Coronary artery (tissue), 2 donors: ENCODE results near the gene BOLA2B.
"Not testable (repeated sequence)": the region's sequence is repeated elsewhere in the genome, so short reads cannot be mapped to it uniquely, and the experiment has no call there.

ENCODE experiments used
- DNase-seq: peaks from one replicate; pipeline ENCODE4 v3.0.0-alpha.2; 2017; ENCODE audit warnings: low spot score
- H3K27ac ChIP-seq, 2 donors: fragments of 200-600 bp; sonication (generic); one replicate each; pipeline ENCODE4 v1.5.1; 2016 to 2019
- H3K4me3 ChIP-seq: fragments of 200-600 bp; sonication (generic); 2 replicates; pipeline ENCODE4 v1.5.1; 2016; ENCODE audit warnings: mild to moderate bottlenecking, moderate library complexity

The BOLA2B gene

DNA sequence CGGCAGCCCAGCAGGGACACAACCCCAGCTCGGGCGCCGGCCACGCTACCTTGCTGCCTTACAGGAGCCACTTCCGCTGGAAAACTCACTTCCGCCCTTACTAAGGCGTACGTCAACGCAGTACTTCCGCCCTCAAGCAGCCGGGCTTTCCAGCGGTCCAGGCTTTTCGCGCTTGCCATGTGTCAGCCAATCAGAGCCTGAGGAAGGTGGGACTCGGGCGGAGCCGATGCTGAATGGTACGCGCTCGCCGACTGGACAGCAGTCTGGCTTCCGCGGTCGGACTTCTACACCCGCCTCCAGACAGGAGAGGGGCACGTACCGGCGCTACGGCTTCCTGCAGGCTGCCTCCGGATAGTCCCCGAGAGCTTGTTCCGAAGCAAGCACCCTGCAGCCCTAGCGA lies at the start of gene BOLA2B, which contains the start of gene SLX1A:
Gene BOLA2B, minus strand, starts transcription at position 52 of the 400 bp plus-strand sequence. CDS start 71 bp downstream, outside the sequence.
Gene SLX1A, plus strand, starts transcription at position 261 of the 400 bp plus-strand sequence. CDS start 210 bp downstream, outside the sequence.
- not testable (repeated sequence) for DNase-seq
- peak within 1 kb of the TSS; percentile 72 for H3K4me3 ChIP-seq
- peak within 1 kb of the TSS in 1 of 2 donors; percentile 75 for H3K27ac ChIP-seq

DNA sequence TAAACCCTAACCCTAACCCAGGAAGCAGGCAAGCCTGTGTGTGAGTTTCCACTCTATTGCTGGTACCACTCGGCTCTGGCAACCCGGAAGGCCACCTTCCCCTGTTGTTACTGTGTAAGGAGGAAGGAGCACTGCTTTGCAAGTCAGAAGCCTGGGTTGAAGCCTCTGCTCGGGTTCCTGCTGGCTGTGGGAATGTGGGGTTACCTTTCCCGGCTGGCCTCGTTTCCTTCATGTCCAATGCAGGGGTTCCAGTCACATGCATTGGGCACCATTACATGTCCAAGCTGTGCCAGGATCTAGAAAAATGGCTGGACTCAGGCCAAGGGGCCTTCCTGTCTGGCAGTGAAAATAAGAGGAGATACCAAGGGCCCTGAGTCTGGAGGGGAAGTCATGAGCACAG lies 23.6 kb upstream of the BOLA2B start:
- not testable (repeated sequence) for H3K27ac ChIP-seq, DNase-seq, H3K4me3 ChIP-seq

DNA sequence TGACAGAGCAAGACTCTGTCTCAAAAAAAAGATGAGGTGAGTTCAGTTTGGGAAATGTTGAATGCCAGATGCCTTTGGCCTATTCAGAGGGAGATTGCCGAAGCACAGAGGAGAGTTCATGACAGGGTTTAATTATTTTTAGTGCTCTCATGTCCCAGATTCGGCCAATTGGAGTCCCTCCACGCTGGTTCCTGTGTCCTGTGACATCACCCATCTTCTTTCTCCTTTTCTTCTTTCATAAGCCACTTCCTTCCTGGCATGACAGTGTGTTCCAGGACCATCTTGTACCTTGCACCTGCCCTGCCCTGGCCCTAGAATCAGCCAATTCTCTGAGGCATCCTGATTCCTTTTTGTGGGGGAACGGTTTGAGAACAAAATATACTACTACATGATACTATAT lies 17.9 kb upstream of the BOLA2B start:
- not testable (repeated sequence) for H3K4me3 ChIP-seq, DNase-seq, H3K27ac ChIP-seq

DNA sequence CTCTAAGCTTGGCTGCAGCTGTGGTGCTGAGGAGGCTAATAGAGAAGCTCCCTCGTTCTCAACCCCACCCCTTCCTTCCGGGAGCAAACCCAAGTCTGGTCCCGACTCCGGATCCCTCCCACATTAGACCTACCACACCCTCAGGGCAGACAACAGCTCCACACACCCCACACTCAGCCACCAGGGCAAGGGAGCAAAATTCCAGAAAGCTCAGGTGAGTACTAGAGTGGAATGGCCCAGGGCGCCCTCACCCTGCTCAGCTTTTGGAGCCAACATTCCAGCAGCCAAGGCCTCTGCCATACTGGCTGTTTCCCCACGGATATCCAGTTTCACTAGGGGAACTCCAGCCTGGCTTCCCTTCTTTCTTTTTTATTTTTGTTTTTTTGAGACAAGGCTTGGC lies 15.6 kb upstream of the BOLA2B start:
- not testable (repeated sequence) for H3K4me3 ChIP-seq, DNase-seq, H3K27ac ChIP-seq

DNA sequence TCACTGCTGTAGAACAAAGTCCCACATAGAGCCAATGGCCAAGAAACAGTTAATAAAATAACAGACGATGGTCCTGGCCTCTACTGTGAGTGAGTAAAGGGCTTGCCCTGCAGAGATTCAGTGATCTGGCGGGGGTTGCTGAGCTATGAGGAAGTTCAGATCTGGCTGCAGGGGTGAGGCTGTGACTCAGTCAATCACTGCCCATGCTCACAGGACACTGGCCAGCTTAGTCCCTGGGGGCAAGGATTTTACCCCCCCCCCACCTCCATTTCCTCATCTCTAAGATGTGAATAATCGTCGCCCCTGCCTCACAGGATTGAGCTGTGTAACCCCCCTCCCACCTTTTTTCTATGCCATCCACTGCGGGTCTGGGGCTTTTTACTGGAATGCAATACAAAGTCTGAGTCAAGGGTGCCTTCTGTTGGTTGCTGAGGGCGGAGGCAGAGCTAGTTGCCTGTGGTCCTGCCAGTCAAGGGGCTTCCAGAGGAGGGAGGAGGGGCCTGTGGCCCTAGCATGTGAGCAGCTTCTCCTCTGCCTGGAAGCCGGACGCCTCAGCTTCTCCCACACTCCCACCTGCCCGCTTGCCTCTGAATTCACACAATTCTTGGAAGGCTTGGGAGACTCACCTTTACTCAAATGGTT lies 13.7 kb upstream of the BOLA2B start:
- not testable (repeated sequence) for DNase-seq, H3K4me3 ChIP-seq, H3K27ac ChIP-seq

DNA sequence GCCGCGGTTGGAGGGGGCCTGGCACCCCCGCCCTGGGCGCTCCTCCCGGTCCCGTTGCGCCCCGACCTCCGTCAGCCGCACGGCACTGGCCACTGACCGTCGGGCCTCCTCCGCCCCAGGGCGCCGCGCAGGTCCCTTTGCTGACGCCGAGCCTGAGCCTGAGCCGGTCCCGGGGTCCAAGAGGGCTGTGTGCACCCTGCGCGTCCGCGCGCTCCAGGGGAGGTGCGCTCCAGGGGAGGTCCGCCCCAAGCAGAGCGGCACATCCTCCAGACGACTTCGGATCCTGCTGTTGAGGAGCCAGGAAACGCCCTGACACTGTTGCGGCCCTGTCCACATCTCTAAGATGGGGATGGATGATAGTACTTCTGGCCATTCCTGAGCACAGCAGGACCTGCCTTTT lies 12.8 kb upstream of the BOLA2B start:
- not testable (repeated sequence) for H3K27ac ChIP-seq, DNase-seq
- peak overlapping the region; percentile 76 for H3K4me3 ChIP-seq

DNA sequence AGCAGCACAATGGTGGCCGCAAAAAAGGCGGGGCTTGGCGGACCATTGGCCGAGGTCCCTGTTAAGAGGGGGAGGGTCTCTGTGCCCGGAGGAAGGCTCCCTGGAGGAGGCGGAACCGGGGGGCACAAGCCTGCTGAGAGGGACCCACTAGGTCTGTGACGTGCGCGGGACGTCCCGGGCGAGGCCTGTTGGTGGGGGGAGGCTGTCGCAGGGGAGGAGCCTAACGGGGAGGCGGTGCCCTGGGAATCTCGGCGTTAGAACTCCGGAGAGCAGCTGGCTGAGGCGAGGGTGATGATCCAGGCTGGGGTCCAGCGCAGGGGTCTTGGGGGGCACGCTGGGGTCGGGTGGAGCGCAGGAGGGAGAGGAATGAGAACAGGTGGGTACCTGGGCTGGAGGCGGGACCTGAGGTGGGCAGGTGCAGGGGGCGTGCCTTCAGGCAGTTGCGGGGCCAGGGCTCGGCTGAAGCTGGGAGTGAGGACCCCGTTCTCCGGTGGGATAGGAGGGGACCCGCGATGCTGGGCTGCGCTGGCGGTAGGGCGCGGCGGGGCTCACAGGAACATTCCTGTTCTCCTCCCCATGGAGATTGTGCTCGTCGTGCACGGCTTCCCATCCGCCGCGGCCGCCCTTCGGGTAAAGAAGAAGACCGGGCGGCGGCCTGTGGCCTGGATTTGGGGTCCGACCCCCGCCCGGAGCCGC lies 12.2 kb upstream of the BOLA2B start:
- not testable (repeated sequence) for DNase-seq, H3K27ac ChIP-seq
- H3K4me3 ChIP-seq = peak overlapping the region; percentile 76

DNA sequence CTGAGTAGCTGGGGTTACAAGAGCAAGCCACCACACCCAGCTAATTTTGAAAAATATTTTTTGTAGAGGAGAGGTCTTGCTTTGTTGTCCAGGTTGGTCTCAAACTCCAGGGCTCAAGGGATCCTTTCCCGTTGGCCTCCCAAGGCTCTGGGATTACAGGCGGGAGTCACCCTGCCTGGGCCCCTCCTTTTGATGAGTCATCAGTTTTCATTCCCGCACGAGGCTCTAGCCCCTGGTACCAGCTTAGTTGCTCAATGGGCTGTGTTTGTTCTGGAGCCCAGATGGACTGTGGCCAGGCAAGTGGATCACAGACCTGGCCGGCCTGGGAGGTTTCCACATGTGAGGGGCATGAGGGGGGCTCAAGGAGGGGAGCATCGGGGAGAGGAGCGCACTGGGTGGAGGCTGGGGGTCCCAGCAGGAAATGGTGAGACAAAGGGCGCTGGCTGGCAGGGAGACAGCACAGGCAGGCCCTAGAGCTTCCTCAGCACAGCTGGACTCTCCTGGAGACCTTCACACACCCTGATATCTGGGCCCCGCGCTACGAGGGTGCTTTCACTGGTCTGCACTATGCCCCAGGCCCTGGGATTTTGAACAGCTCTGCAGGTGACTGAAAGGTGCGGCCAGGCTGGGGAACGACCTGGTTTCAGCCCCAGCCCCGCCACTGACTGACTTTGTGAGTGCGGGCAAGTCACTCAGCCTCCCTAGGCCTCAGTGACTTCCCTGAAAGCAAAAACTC lies 6.3 kb upstream of the BOLA2B start:
- H3K4me3 ChIP-seq, DNase-seq, H3K27ac ChIP-seq: not testable (repeated sequence)

DNA sequence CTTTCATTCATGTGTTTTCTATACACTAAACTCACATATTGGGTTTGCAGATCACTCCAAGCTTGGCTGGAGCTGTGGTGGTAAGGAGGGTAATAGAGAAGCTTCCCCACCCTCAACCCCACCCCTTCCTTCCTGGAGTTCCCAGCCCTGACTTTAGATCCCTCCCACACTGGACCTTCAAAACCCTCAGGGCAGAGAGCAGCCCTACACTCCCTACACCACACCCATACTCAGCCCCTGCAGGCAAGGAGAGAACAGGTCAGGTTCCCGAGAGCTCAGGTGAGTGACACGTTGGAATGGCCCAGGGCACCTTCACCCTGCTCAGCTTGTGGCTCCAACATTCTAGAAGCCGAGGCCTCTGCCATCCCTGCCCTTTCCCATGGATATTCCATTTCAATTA lies 5.6 kb upstream of the BOLA2B start, which contains the start of gene SULT1A3:
Gene SULT1A3, plus strand, starts transcription at position 207 of the 400 bp plus-strand sequence. CDS start 1,474 bp downstream, outside the sequence.
- not testable (repeated sequence) for DNase-seq, H3K27ac ChIP-seq, H3K4me3 ChIP-seq

DNA sequence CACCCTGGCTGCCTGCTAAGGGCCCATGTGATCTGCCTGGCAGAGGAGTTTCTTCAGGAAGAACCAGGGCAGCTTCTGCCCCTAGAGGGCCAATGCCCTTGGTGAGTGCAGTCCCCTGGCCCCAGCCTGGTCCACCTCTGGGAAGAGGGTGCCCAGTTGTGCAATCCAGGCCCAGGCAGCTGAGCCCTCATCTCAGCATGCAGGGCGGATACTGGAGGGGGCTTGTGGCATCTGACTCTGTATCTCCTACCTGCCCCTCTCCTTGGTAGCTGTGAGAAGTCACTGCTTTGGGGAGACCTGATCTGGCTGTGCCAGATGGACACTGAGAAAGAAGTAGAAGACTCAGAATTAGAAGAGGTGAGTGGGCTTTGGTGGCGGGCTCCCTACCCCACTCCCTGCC lies 3.5 kb upstream of the BOLA2B start:
- DNase-seq, H3K27ac ChIP-seq, H3K4me3 ChIP-seq: not testable (repeated sequence)

DNA sequence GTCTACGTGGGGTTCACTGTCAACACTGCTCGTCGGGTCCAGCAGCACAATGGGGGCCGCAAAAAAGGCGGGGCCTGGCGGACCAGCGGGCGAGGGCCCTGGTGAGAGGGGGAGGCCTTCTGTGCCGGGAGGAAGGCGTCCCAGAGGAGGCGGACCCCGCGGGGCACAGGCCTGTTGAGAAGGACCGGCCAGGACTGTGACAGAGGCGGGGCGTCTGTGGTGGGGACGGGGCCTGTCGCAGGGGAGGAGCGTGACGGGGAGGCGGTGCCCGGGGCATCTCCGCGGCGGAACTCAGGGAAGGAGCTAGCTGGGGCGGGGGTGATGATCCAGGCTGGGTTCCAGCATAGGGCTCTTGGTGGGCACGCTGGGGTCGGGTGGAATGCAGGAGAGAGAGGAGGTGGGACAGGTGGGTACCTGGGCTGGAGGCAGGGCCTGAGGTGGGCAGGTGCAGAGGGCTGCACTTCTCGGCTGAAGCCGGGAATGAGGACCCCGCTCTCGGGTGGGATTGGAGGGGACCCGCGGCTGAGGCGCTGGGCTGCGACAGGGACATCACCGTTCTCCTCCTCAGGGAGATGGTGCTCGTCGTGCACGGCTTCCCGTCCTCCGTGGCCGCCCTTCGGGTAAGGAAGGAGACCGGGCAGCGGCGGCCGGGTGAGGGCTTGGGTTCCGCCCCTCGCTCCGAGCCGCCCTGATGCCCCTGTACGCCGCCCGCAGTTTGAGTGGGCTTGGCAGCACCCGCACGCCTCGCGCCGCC lies 883 bp upstream of the BOLA2B start:
- peak overlapping the region; percentile 72 for H3K4me3 ChIP-seq
- DNase-seq = not testable (repeated sequence)
- H3K27ac ChIP-seq = peak overlapping the region in 1 of 2 donors; percentile 75

DNA sequence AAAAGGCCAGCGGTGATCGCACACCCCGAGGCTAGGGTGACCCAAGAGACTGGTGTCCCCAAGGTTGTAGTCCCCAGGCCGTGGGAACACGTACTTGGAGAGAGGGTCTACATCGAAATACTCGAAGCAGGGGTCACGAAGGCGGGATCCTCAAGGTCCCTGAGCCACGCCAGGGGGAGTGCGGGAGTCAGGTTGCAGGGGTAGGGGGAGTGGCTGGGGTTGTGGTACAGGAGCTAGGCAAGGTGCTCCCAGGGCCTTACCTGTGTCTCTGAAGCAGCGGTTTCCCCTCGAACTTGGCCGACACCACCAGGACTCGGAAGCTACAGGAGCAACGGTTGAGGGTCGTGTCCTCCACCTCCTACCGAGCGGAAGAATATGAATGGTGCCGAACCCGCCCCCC lies 368 bp downstream of the BOLA2B start:
- H3K4me3 ChIP-seq, DNase-seq, H3K27ac ChIP-seq: not testable (repeated sequence)

DNA sequence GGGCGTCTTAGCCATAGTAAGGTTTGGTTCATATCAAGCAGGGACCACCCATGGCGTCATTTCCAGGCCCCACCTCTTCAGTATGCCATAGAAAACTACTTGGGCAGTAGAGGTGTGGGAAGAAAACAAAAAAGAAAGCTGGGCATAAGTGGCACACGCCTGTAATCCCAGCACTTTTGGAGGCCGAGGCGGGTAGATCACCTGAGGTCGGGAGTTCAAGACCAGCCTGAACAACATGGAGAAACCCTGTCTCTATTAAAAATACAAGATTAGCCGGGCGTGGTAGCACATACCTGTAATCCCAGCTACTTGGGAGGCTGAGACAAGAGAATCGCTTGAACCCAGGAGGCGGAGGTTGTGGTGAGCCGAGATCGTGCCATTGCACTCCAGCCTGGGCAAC lies 2.3 kb downstream of the BOLA2B start:
- not testable (repeated sequence) for H3K27ac ChIP-seq, DNase-seq, H3K4me3 ChIP-seq
